GM12864 (cell line): ENCODE data around the gene WWC2.

Experiments used
- DNase-seq: peaks from one replicate; pipeline ENCODE4 v3.0.0-alpha.2; 2011; ENCODE audit warnings: low read depth
- H3K4me3 ChIP-seq: 2 replicates; pipeline ENCODE4 v1.5.1; 2011; ENCODE audit warnings: mild to moderate bottlenecking, low read depth, low read length, control low read depth
- CTCF ChIP-seq: IDR thresholded peaks from 2 replicates; pipeline ENCODE4 v1.5.1; 2011; ENCODE audit warnings: low read depth, mild to moderate bottlenecking, moderate library complexity, low read length, control low read depth, inconsistent platforms; ENCODE audit errors: missing control alignments

Gene WWC2

GRCh38 chr4:183241322-183241640, 142.2 kb downstream of the WWC2 start:
- no peak overlapping the region for H3K4me3 ChIP-seq
- DNase-seq, result no peak
- no peak for TF ChIP-seq CTCF

- no peak for TF ChIP-seq CTCF
- no peak overlapping the region for H3K4me3 ChIP-seq
- DNase-seq, result no peak
These were observed 142.7 kb downstream of the WWC2 start for GRCh38 chr4:183241721-183242151.

GRCh38 chr4:183242291-183242690, 143.2 kb downstream of the WWC2 start:
- no peak for DNase-seq
- no peak overlapping the region for H3K4me3 ChIP-seq
- TF ChIP-seq CTCF, result no peak

GRCh38 chr4:183244019-183244418, 145.0 kb downstream of the WWC2 start:
- no peak for DNase-seq
- H3K4me3 ChIP-seq, result no peak overlapping the region
- no peak for TF ChIP-seq CTCF

GRCh38 chr4:183244506-183244905, 145.4 kb downstream of the WWC2 start:
- no peak for DNase-seq
- H3K4me3 ChIP-seq, result no peak overlapping the region
- TF ChIP-seq CTCF, result no peak

GRCh38 chr4:183248201-183248600, 149.1 kb downstream of the WWC2 start:
- H3K4me3 ChIP-seq, result no peak overlapping the region
- TF ChIP-seq CTCF, result no peak
- DNase-seq, result no peak

GRCh38 chr4:183249854-183250253, 150.8 kb downstream of the WWC2 start:
- no peak overlapping the region for H3K4me3 ChIP-seq
- peak; percentile 25 for TF ChIP-seq CTCF
- no peak for DNase-seq
